Stimulated activated CD4-positive, alpha-beta T cell treated with anti-CD3 and anti-CD28 coated beads, Interleukin-2, amount 100 ng/mL, for 4 hours (primary cell): ENCODE results near the gene PTPRD.

Experiments
- DNase-seq: peaks from one replicate; pipeline ENCODE4 v3.0.0-alpha.2; 2020; ENCODE audit warnings: low read depth

The PTPRD gene

GRCh38 chr9:9862235-9862810 is 750.5 kb downstream of the PTPRD start:
- DNase-seq, result no peak

GRCh38 chr9:9855177-9856078 is 757.4 kb downstream of the PTPRD start:
- DNase-seq, result no peak

- no peak for DNase-seq
Observed at GRCh38 chr9:9847750-9848149, 765.1 kb downstream of the PTPRD start.

- no peak for DNase-seq
Observed at GRCh38 chr9:9846557-9846956, 766.2 kb downstream of the PTPRD start.

GRCh38 chr9:9820436-9820835 is 792.4 kb downstream of the PTPRD start:
- DNase-seq, result no peak

GRCh38 chr9:9819886-9820285 is 792.9 kb downstream of the PTPRD start:
- DNase-seq, result no peak

GRCh38 chr9:9817176-9817575 is 795.6 kb downstream of the PTPRD start:
- no peak for DNase-seq

GRCh38 chr9:9804109-9804508 is 808.7 kb downstream of the PTPRD start:
- no peak for DNase-seq

- DNase-seq, result no peak
Observed at GRCh38 chr9:9799287-9799686, 813.5 kb downstream of the PTPRD start.

- no peak for DNase-seq
Observed at GRCh38 chr9:9792144-9792857, 820.5 kb downstream of the PTPRD start.

GRCh38 chr9:9791611-9792010 is 821.2 kb downstream of the PTPRD start:
- no peak for DNase-seq

GRCh38 chr9:9790216-9790872 is 822.5 kb downstream of the PTPRD start:
- DNase-seq, result no peak

GRCh38 chr9:9783711-9784110 is 829.1 kb downstream of the PTPRD start:
- DNase-seq, result no peak

- no peak for DNase-seq
Observed at GRCh38 chr9:9783211-9783610, 829.6 kb downstream of the PTPRD start.

GRCh38 chr9:9778293-9778692 is 834.5 kb downstream of the PTPRD start:
- DNase-seq, result no peak

- DNase-seq, result no peak
Observed at GRCh38 chr9:9774471-9774870, 838.3 kb downstream of the PTPRD start.

- no peak for DNase-seq
Observed at GRCh38 chr9:9771314-9771713, 841.5 kb downstream of the PTPRD start.

- DNase-seq, result no peak
Observed at GRCh38 chr9:9764821-9765220, 848.0 kb downstream of the PTPRD start.

- DNase-seq, result no peak
Observed at GRCh38 chr9:9754186-9754585, 858.6 kb downstream of the PTPRD start.

GRCh38 chr9:9753266-9753665 is 859.5 kb downstream of the PTPRD start:
- DNase-seq, result no peak

GRCh38 chr9:9752722-9753121 is 860.1 kb downstream of the PTPRD start:
- DNase-seq, result no peak

- DNase-seq, result no peak
Observed at GRCh38 chr9:9751996-9752395, 860.8 kb downstream of the PTPRD start.
